ENCODE data around the gene MED13.

GRCh38 chr17:61947367-61948078, 117.6 kb downstream of the MED13 start:
- no peak for TF ChIP-seq CTCF (IDR thresholded peaks at IDR 0.05)
- no peak for TF ChIP-seq POLR2A (IDR thresholded peaks at IDR 0.05)
